SK-N-SH (cell line): Measurements from ENCODE around the gene TMC1. TPM values are rescaled to one million over a fixed set of nuclear protein-coding genes. Genes with fewer than 3 reads are reported as not detected.
A peak's percentile ranks its signal among the peaks of the same experiment; 100 is the strongest.

ENCODE experiments used
- CTCF ChIA-PET: fragments of 300-600, 350-600 bp; formaldehyde crosslinking; extraction: SDS; loops from one replicate; lab custom pipeline; 2021; lab: Yijun Ruan, JAX
- POLR2A ChIA-PET: fragments of 350-600 bp; sonication (Branson Sonifier 250); formaldehyde crosslinking; extraction: SDS; loops from one replicate; lab custom pipeline; 2020; ENCODE audit warnings: antibody characterized with exemption, inconsistent platforms; lab: Yijun Ruan, JAX
- DNase-seq: peaks from one replicate; pipeline ENCODE4 v3.0.0; 2012
- H2AFZ ChIP-seq: fragments of 200-600 bp; sonication (generic); 2 replicates; pipeline ENCODE4 v1.8.1; 2016; ENCODE audit warnings: antibody characterized with exemption, mild to moderate bottlenecking, low read depth
- H3F3A ChIP-seq: fragments of 200-600 bp; sonication (generic); replicated peaks from 2 replicates; pipeline ENCODE3; 2016; ENCODE audit warnings: antibody characterized with exemption, mild to moderate bottlenecking; ENCODE audit not compliant: insufficient read depth
- H3K27ac ChIP-seq, 2 experiments: fragments of 200-500 bp in 1 of 2; fragments of 200-600 bp in 1 of 2; sonication (Bioruptor generic) in 1 of 2; sonication (generic), shearing (Covaris generic) in 1 of 2; 2 replicates each; pipeline versions ENCODE4 v1.5.1 to v1.6.1; 2014 to 2016; ENCODE audit warnings: low read depth in 2 of 2, inconsistent platforms in 1 of 2, low read length in 1 of 2, mild to moderate bottlenecking in 1 of 2, mixed read lengths in 1 of 2
- H3K27me3 ChIP-seq: fragments of 200-600 bp; sonication (generic), shearing (Covaris generic); 2 replicates; pipeline ENCODE4 v1.6.1; 2016; ENCODE audit warnings: mixed run types; ENCODE audit not compliant: insufficient read depth
- H3K36me3 ChIP-seq, 2 experiments: fragments of 200-500 bp in 1 of 2; fragments of 200-600 bp in 1 of 2; sonication (Bioruptor generic) in 1 of 2; sonication (generic) in 1 of 2; replicated peaks in 1 of 2; 2 replicates each; pipeline versions ENCODE3 to v1.5.1; 2014 to 2016; ENCODE audit warnings: low read length in 1 of 2, mild to moderate bottlenecking in 1 of 2; ENCODE audit not compliant: insufficient read depth in 2 of 2, control insufficient read depth in 1 of 2
- H3K4me1 ChIP-seq, 2 experiments: fragments of 200-500 bp in 1 of 2; fragments of 200-600 bp in 1 of 2; sonication (Bioruptor generic) in 1 of 2; sonication (generic), shearing (Covaris generic) in 1 of 2; 2 replicates each; pipeline versions ENCODE4 v1.5.1 to v1.6.1; 2014 to 2016; ENCODE audit warnings: low read depth in 1 of 2, low read length in 1 of 2, mixed run types in 1 of 2; ENCODE audit not compliant: insufficient read depth in 2 of 2, control insufficient read depth in 1 of 2
- H3K4me2 ChIP-seq: fragments of 200-600 bp; sonication (generic), shearing (Covaris generic); 2 replicates; pipeline ENCODE4 v1.6.1; 2017; ENCODE audit warnings: mixed run types
- H3K4me3 ChIP-seq, 2 experiments: fragments of 200-500 bp in 1 of 2; fragments of 200-600 bp in 1 of 2; sonication (Bioruptor generic) in 1 of 2; sonication (generic), shearing (Covaris generic) in 1 of 2; 2 replicates each; pipeline versions ENCODE4 v1.5.1 to v1.8.1; 2014 to 2016; ENCODE audit warnings: low read depth in 2 of 2, inconsistent platforms in 1 of 2, low read length in 1 of 2, mild to moderate bottlenecking in 1 of 2, mixed read lengths in 1 of 2, moderate library complexity in 1 of 2
- H3K79me2 ChIP-seq: fragments of 200-600 bp; sonication (generic); 2 replicates; pipeline ENCODE4 v1.8.1; 2017; ENCODE audit warnings: mild to moderate bottlenecking; ENCODE audit not compliant: insufficient read depth
- H3K9ac ChIP-seq: fragments of 200-600 bp; sonication (generic); 2 replicates; pipeline ENCODE4 v1.6.1; 2017; ENCODE audit warnings: mixed run types
- H3K9me2 ChIP-seq: fragments of 200-600 bp; sonication (generic); 2 replicates; pipeline ENCODE4 v1.6.1; 2017; ENCODE audit warnings: mixed run types
- H3K9me3 ChIP-seq: fragments of 200-600 bp; sonication (generic); 2 replicates; pipeline ENCODE4 v1.6.1; 2017; ENCODE audit warnings: mixed run types, mild to moderate bottlenecking, moderate library complexity
- H4K20me1 ChIP-seq: fragments of 200-600 bp; sonication (generic); 2 replicates; pipeline ENCODE4 v1.6.1; 2017; ENCODE audit warnings: mild to moderate bottlenecking, mixed run types; ENCODE audit not compliant: insufficient read depth
- EP300 ChIP-seq, 2 experiments: IDR thresholded peaks; 2 replicates each; pipeline versions ENCODE4 v1.4.0 to v1.6.1; 2012; ENCODE audit warnings: borderline replicate concordance in 1 of 2, low read depth in 1 of 2, low read length in 1 of 2
- FOSL2 ChIP-seq: IDR thresholded peaks from 2 replicates; pipeline ENCODE4 v1.4.0; 2012; ENCODE audit warnings: low read depth, mild to moderate bottlenecking, moderate library complexity, borderline replicate concordance
- GABPA ChIP-seq: IDR thresholded peaks from 2 replicates; pipeline ENCODE4 v1.4.0; 2012; ENCODE audit warnings: low read depth, mild to moderate bottlenecking
- JUND ChIP-seq: IDR thresholded peaks from 2 replicates; pipeline ENCODE4 v1.4.0; 2012
- MEF2A ChIP-seq: IDR thresholded peaks from 2 replicates; pipeline ENCODE4 v1.4.0; 2012; ENCODE audit warnings: low read depth, borderline replicate concordance
- NFIC ChIP-seq: IDR thresholded peaks from 2 replicates; pipeline ENCODE4 v1.4.0; 2012; ENCODE audit warnings: borderline replicate concordance
- RCOR1 ChIP-seq: fragments of 150-350 bp; IDR thresholded peaks from 2 replicates; pipeline ENCODE4 v1.6.1; 2017; ENCODE audit warnings: antibody characterized with exemption, low read length
- RFX5 ChIP-seq: IDR thresholded peaks from 2 replicates; pipeline ENCODE4 v1.6.1; 2012; ENCODE audit warnings: mild to moderate bottlenecking, improper control_type of control experiment, low read length
- RXRA ChIP-seq: IDR thresholded peaks from 2 replicates; pipeline ENCODE4 v1.4.0; 2012; ENCODE audit warnings: low read depth, mild to moderate bottlenecking, borderline replicate concordance
- SMC3 ChIP-seq: IDR thresholded peaks from 2 replicates; pipeline ENCODE4 v1.6.1; 2012; ENCODE audit warnings: low read depth, low read length, improper control_type of control experiment
- TAF1 ChIP-seq: IDR thresholded peaks from 2 replicates; pipeline ENCODE4 v1.6.1; 2012; ENCODE audit warnings: low read depth, mild to moderate bottlenecking, low read length, moderate library complexity, borderline replicate concordance
- TCF12 ChIP-seq: IDR thresholded peaks from 2 replicates; pipeline ENCODE4 v1.4.0; 2012
- WGBS: methylation state at CpG from one replicate; pipeline ENCODE4 v1.1.6; 2017; ENCODE audit warnings: low lambda C conversion rate; 5-methylcytosine and 5-hydroxymethylcytosine counted together
- polyA plus RNA-seq, 3 experiments: library from polyadenylated mRNA; depleted of rRNA; stranded (reverse); fragments of >200 nt; gene quantifications; 2 replicates each; pipeline ENCODE4 v1.2.3, GENCODE V29; 2012
- TF ChIP-seq, protein P1 (sequence below): IDR thresholded peaks from 2 replicates; pipeline ENCODE4 v1.4.0; 2012; ENCODE audit warnings: low read depth, borderline replicate concordance

Gene TMC1
- polyA plus RNA-seq, 1 of the 3 experiments (the other 2 are of a cell fraction) = not detected

DNA sequence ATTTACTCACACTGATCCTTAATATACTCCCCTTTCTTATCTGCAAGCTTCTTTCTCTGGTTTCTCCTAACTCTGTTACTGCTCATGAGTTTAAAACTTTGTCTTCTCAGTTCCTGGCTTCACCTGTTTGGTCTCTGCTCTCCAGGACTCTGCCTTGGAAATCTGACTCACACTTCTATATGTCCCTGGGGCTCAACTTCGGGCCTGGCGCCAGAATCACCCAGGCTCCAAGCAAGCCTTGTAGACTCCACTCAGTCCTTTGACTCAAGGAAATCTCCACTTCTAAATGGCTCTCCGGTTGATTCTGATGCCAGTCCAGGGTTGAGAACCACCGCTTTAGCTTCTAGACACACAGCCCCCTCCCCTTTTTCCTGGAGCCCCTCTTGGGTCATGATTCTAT lies 57.8 kb downstream of the TMC1 start:
- Histone ChIP-seq H3K9me3 (no peaks in the 10 kb centered on the region), H3K9me2 (no peaks in the 10 kb centered on the region), H3K36me3 (no peaks in the 10 kb centered on the region), H3K27me3 (no peaks in the 10 kb centered on the region), H3K4me2 (peak overlapping the region; percentile 63), H3K9ac (no peak overlapping the region), H3K27ac (peak overlapping the region; percentile 68 to 70; a peak in 3 of 4 replicates), H3F3A (peaks cover 38% of the 10 kb centered on the region), H4K20me1 (no peaks in the 10 kb centered on the region), H2AFZ (peak overlapping the region; percentile 17; the same call in 1 of the 2 replicates), H3K79me2 (no peaks in the 10 kb centered on the region), H3K4me3 (no peak overlapping the region), H3K4me1 (peaks cover 0 to 33% of the 10 kb centered on the region in 2 experiments; a peak in 2 of 4 replicates)
- DNase-seq = no peak
- TF ChIP-seq EP300 (IDR thresholded peaks at IDR 0.05; ENCODE audit: borderline replicate concordance in 1 of 2, low read depth in 1 of 2, low read length in 1 of 2) (no peak), TCF12 (no peak), JUND (0 out of 2 replicates have a peak, but pooled peaks have one; percentile 9)
- ChIA-PET POLR2A (no interaction called here), CTCF (interaction anchor here (1.3 kb wide), 1 partner anchor 298 kb away, joined by 4 read pairs; no protein-coding TSS in a partner anchor)
- 0% methylated on average over 4 of the region's 4 CpGs for WGBS

DNA sequence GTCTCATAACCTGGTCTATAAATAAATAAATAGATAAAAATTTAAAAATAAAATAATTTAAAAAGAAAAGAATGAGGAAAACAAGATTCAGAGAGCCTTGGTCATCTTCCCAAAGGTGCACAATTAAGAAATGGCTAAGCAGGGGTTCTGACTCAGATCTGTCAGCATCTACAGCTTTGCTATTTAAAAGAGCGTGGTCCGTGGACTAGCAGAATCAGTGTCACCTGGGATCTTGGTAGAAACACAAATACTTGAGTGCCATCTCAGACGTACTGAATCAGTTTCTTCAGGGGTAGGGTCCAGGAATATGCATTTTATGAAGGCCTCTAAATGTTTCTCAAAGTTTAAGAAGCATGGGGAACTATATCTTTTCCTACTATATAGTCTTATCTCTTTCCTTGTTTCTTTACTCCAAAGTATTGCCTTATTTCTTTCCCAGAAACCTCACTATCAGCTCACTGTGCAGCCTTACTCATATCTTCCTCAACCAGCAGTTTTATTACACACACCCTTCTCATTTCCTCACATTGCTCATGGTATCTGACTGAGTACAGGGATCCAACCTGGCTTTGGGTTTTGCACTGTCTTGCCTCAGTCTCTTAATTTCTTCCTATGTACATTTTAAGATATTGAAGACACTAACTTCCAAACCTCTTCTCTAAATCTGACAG lies 58.6 kb downstream of the TMC1 start:
- H3K4me1 ChIP-seq = peaks cover 0 to 33% of the 10 kb centered on the region in 2 experiments; a peak in 2 of 4 replicates
- no peak for DNase-seq
- H4K20me1 ChIP-seq = no peaks in the 10 kb centered on the region
- TF ChIP-seq NFIC = no peak
- no peak for TF ChIP-seq MEF2A
- no peak for TF ChIP-seq SMC3
- no peak for TF ChIP-seq RXRA
- no peak for TF ChIP-seq TAF1
- TF ChIP-seq, all 33 proteins: peak for 0
- ChIA-PET POLR2A (no interaction called here), CTCF (no interaction called here)
- Histone ChIP-seq H3K9me3 (no peaks in the 10 kb centered on the region), H3K9me2 (no peaks in the 10 kb centered on the region), H3K9ac (no peak overlapping the region), H3K4me3 (no peak overlapping the region), H3F3A (peaks cover 38% of the 10 kb centered on the region), H3K79me2 (no peaks in the 10 kb centered on the region), H3K4me2 (no peak overlapping the region), H3K27ac (peak overlapping the region in 1 of 2 experiments; percentile 70; a peak in 1 of 4 replicates), H3K27me3 (no peaks in the 10 kb centered on the region), H2AFZ (no peak overlapping the region), H3K36me3 (no peaks in the 10 kb centered on the region)
- 50% methylated on average over 3 of the region's 3 CpGs for WGBS

DNA sequence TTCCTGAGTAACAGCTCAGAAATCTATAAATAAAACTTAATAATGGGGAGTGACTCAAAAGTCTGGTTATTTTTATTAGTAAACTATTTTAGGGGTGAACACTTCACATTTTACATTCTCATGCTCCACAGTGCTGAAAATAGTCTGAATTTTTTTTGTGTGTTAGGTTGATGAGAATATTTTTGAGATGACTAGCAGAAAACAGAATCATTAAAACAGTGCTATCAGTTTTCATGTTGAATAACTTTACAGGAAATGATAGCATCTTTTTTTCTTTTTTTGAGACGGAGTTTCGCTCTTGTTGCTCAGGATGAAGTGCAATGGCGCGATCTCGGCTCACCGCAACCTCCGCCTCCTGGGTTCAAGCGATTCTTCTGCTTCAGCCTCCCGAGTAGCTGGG lies 60.3 kb downstream of the TMC1 start:
- Histone ChIP-seq H3K27ac (peak overlapping the region; percentile 56 to 58; a peak in 3 of 4 replicates), H4K20me1 (no peaks in the 10 kb centered on the region), H3F3A (peaks cover 38% of the 10 kb centered on the region), H3K79me2 (no peaks in the 10 kb centered on the region), H3K4me2 (no peak overlapping the region; the same call in 1 of the 2 replicates), H3K9me2 (no peaks in the 10 kb centered on the region), H3K4me1 (peaks cover 0 to 33% of the 10 kb centered on the region in 2 experiments; a peak in 3 of 4 replicates), H3K4me3 (no peak overlapping the region; a peak in 1 of 4 replicates), H2AFZ (peak overlapping the region; percentile 52; the same call in 1 of the 2 replicates), H3K9me3 (no peaks in the 10 kb centered on the region), H3K27me3 (no peaks in the 10 kb centered on the region), H3K9ac (no peak overlapping the region), H3K36me3 (no peaks in the 10 kb centered on the region)
- 46% methylated on average over 9 of the region's 9 CpGs for WGBS
- TF ChIP-seq RCOR1 (no peak), RFX5 (no peak), RXRA (0 out of 2 replicates have a peak, but pooled peaks have one; percentile 8), FOSL2 (peak; percentile 36; the same call in 1 of the 2 replicates), JUND (peak; percentile 34), GABPA (no peak), EP300 (IDR thresholded peaks at IDR 0.05; ENCODE audit: borderline replicate concordance in 1 of 2, low read depth in 1 of 2, low read length in 1 of 2) (peak in 1 of 2 experiments; percentile 7; a peak in 1 of 4 replicates), MEF2A (peak; percentile 86)
- TF ChIP-seq, protein P1, sequence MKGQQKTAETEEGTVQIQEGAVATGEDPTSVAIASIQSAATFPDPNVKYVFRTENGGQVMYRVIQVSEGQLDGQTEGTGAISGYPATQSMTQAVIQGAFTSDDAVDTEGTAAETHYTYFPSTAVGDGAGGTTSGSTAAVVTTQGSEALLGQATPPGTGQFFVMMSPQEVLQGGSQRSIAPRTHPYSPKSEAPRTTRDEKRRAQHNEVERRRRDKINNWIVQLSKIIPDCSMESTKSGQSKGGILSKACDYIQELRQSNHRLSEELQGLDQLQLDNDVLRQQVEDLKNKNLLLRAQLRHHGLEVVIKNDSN = no peak
- CTCF ChIA-PET = interaction anchor here (1.2 to 1.3 kb wide), 2 partner anchors 12 to 301 kb away, joined by 3 to 4 read pairs; no protein-coding TSS in a partner anchor
- no peak for DNase-seq
- POLR2A ChIA-PET = no interaction called here
